K562 (cell line): ENCODE data around the gene SLC1A3. TPM values are rescaled to one million over a fixed set of nuclear protein-coding genes. Genes with fewer than 3 reads are reported as not detected.
A peak's percentile ranks its signal among the peaks of the same experiment; 100 is the strongest.

Experiments used
- ATAC-seq: fragments of 200-7000 bp; cut with Tn5 transposase; 3 replicates; pipeline ENCODE4 v1.9.1; 2020; ENCODE audit warnings: moderate library complexity
- BruUV-seq: library from RNA; stranded (reverse); fragments of 400-500 nt; replicated peaks from 2 replicates; lab custom pipeline; 2021; lab: Mats Ljungman, UMichigan
- CTCF ChIA-PET: fragments of 300-600 bp; formaldehyde crosslinking; extraction: SDS; loops from one replicate; lab custom pipeline; 2021; ENCODE audit warnings: low intra/inter-chr PET ratio; lab: Yijun Ruan, JAX
- POLR2A ChIA-PET: fragments of 300-600, 350-650 bp; sonication (Branson Sonifier 250); formaldehyde crosslinking; extraction: SDS; loops from one replicate; lab custom pipeline; 2021; ENCODE audit warnings: antibody characterized with exemption, inconsistent platforms; lab: Yijun Ruan, JAX
- DNase-seq, 4 experiments: peaks; one replicate each; pipeline versions ENCODE4 v3.0.0 to v3.0.0-alpha.2; 2011 to 2018; ENCODE audit warnings: low spot score in 3 of 4, mixed read lengths in 3 of 4; ENCODE audit errors: extremely low read depth in 1 of 4
- FAIRE-seq: peaks from 2 replicates; lab custom pipeline; 2011; peaks lifted over from hg19 to GRCh38; lab: Jason Lieb, UNC
- H2AFZ ChIP-seq: 2 replicates; pipeline ENCODE4 v1.6.0; 2011; ENCODE audit warnings: low read depth, low read length, control low read depth, inconsistent platforms
- H3K27ac ChIP-seq: fragments of 200-600 bp; 3 replicates; pipeline ENCODE4 v1.8.0; 2011; ENCODE audit warnings: low read depth, mild to moderate bottlenecking, control low read depth, inconsistent platforms, low read length, moderate library complexity, mixed read lengths; ENCODE audit errors: extremely low read depth
- H3K27me3 ChIP-seq, 2 experiments: fragments of 300-600 bp in 1 of 2; 2 replicates in 1 of 2; 3 replicates in 1 of 2; pipeline versions ENCODE4 v1.6.0 to v1.8.0; 2011; ENCODE audit warnings: inconsistent platforms in 2 of 2, low read length in 2 of 2, mild to moderate bottlenecking in 1 of 2, mixed read lengths in 1 of 2, moderate library complexity in 1 of 2; ENCODE audit not compliant: control insufficient read depth in 2 of 2, insufficient read depth in 2 of 2
- H3K36me3 ChIP-seq: fragments of 300-600 bp; 3 replicates; pipeline ENCODE4 v1.8.0; 2011; ENCODE audit warnings: mild to moderate bottlenecking, low read length, inconsistent platforms; ENCODE audit not compliant: control insufficient read depth, insufficient read depth
- H3K4me1 ChIP-seq, 2 experiments: fragments of 200-600 bp in 1 of 2; replicated peaks in 1 of 2; 2 replicates in 1 of 2; 3 replicates in 1 of 2; pipeline versions ENCODE4 v1.5.1 to v1.8.0; 2011; ENCODE audit warnings: inconsistent platforms in 2 of 2, low read length in 2 of 2, mild to moderate bottlenecking in 1 of 2, mixed read lengths in 1 of 2, moderate library complexity in 1 of 2; ENCODE audit not compliant: control insufficient read depth in 2 of 2, insufficient read depth in 2 of 2
- H3K4me2 ChIP-seq: 2 replicates; pipeline ENCODE4 v1.6.1; 2011; ENCODE audit warnings: low read length, control low read depth, inconsistent platforms, mixed read lengths; ENCODE audit not compliant: insufficient read depth
- H3K4me3 ChIP-seq: fragments of 200-600 bp; sonication (generic), shearing (Covaris generic); 2 replicates; pipeline ENCODE4 v1.5.1; 2016; ENCODE audit warnings: control low read depth, inconsistent platforms
- H3K79me2 ChIP-seq: fragments of 200-600 bp; 3 replicates; pipeline ENCODE4 v1.8.0; 2011; ENCODE audit warnings: low read length, inconsistent platforms; ENCODE audit not compliant: control insufficient read depth, insufficient read depth
- H3K9ac ChIP-seq, 2 experiments: 2 replicates each; pipeline versions ENCODE4 v1.6.0 to v1.6.1; 2011; ENCODE audit warnings: low read depth in 2 of 2, low read length in 2 of 2, control low read depth in 1 of 2, inconsistent platforms in 1 of 2, mild to moderate bottlenecking in 1 of 2, mixed read lengths in 1 of 2; ENCODE audit not compliant: insufficient read depth in 1 of 2
- H3K9me1 ChIP-seq: one replicate; pipeline ENCODE4 v1.6.0; 2011; ENCODE audit warnings: inconsistent platforms, mild to moderate bottlenecking, low read length, moderate library complexity; ENCODE audit not compliant: control insufficient read depth, insufficient read depth
- H3K9me3 ChIP-seq: replicated peaks from 2 replicates; pipeline ENCODE4 v1.5.1; 2011; ENCODE audit warnings: low read depth, low read length, inconsistent platforms; ENCODE audit not compliant: control insufficient read depth, insufficient read depth
- H4K20me1 ChIP-seq: replicated peaks from 2 replicates; pipeline ENCODE4 v1.6.1; 2011; ENCODE audit warnings: low read length, inconsistent platforms, mixed read lengths; ENCODE audit not compliant: control insufficient read depth, insufficient read depth
- BCLAF1 ChIP-seq, 2 experiments: fragments of 450-650 bp in 1 of 2; IDR thresholded peaks; 2 replicates each; pipeline ENCODE4 v1.6.1; 2011 to 2017; ENCODE audit warnings: low read depth in 2 of 2, antibody characterized with exemption in 1 of 2, borderline replicate concordance in 1 of 2, low read length in 1 of 2, mild to moderate bottlenecking in 1 of 2, mixed read lengths in 1 of 2; ENCODE audit not compliant: control insufficient read depth in 1 of 2
- CTCF ChIP-seq, 3 experiments: IDR thresholded peaks in 2 of 3; conservative IDR thresholded peaks in 1 of 3; 2 replicates each; pipeline ENCODE4 v1.5.1; 2011 to 2012; ENCODE audit warnings: low read length in 3 of 3, mild to moderate bottlenecking in 3 of 3, control low read depth in 2 of 3, improper control_type of control experiment in 1 of 3, inconsistent platforms in 1 of 3, low read depth in 1 of 3, mixed read lengths in 1 of 3, moderate library complexity in 1 of 3; ENCODE audit not compliant: insufficient read depth in 2 of 3
- CTCFL ChIP-seq: IDR thresholded peaks from 2 replicates; pipeline ENCODE4 v1.6.1; 2011; ENCODE audit warnings: borderline replicate concordance, low read depth, mild to moderate bottlenecking, moderate library complexity, low read length; ENCODE audit not compliant: insufficient read depth, poor library complexity, severe bottlenecking
- RAD21 ChIP-seq, 2 experiments: fragments of 250-450 bp in 1 of 2; fragments of 450-650 bp in 1 of 2; sonication (Bioruptor Pico) in 1 of 2; formaldehyde crosslinking in 1 of 2; IDR thresholded peaks in 1 of 2; conservative IDR thresholded peaks in 1 of 2; 2 replicates each; pipeline versions ENCODE4 v1.4.0 to v1.8.0; 2020 to 2022; ENCODE audit warnings: mild to moderate bottlenecking in 2 of 2, moderate library complexity in 1 of 2
- RBM25 ChIP-seq: fragments of 200-400 bp; formaldehyde crosslinking; IDR thresholded peaks from 2 replicates; pipeline ENCODE4 v1.6.1; 2018; ENCODE audit warnings: low read length, low read depth, moderate library complexity; ENCODE audit not compliant: severe bottlenecking
- RFX5 ChIP-seq: IDR thresholded peaks from 2 replicates; pipeline ENCODE4 v1.6.1; 2011; ENCODE audit warnings: low read depth, mild to moderate bottlenecking, improper control_type of control experiment, low read length
- ZNF143 ChIP-seq: sonication (generic); formaldehyde crosslinking; IDR thresholded peaks from 2 replicates; pipeline ENCODE4 v1.9.0; 2022; ENCODE audit warnings: mild to moderate bottlenecking, missing genetic modification reagents
- ZNF780A ChIP-seq: fragments of 250-450 bp; sonication (Bioruptor Pico); IDR thresholded peaks from 2 replicates; pipeline ENCODE4 v1.5.0; 2021; ENCODE audit warnings: mild to moderate bottlenecking
- WGBS: fragments of 100-300 bp; shearing (Covaris generic); methylation state at CpG from one replicate; pipeline ENCODE4 v1.1.6; 2016; ENCODE audit warnings: low coverage, mixed read lengths; ENCODE audit not compliant: insufficient coverage; ENCODE audit errors: missing lambda C conversion rate; 5-methylcytosine and 5-hydroxymethylcytosine counted together
- in situ Hi-C: fragments of 300-500 bp; cut with MboI; formaldehyde crosslinking; loops from 4 replicates; pipeline ENCODE4 v1.15.0; 2018; ENCODE audit warnings: inconsistent platforms, mixed read lengths
- intact Hi-C: fragments of 100-400 bp; cut with micrococcal nuclease; formaldehyde crosslinking; loops from 2 replicates; pipeline ENCODE4 v1.14.2; 2022
- polyA plus RNA-seq, 8 experiments: library from polyadenylated mRNA; depleted of rRNA in 4 of 8; stranded (reverse) in 5 of 8; unstranded in 3 of 8; fragments of >200 nt; fragmentation: Nextera tagmentation in 2 of 8; fragmentation: Illumina TruSeq in 1 of 8; extraction: Ambion mirVana in 2 of 8; extraction: Trizol in 1 of 8; gene quantifications; 2 replicates each; pipeline versions ENCODE4 v1.2.1 to v1.2.3, GENCODE V29; 2011 to 2014; ENCODE audit warnings: inconsistent platforms in 1 of 8, missing spikeins in 1 of 8
- total RNA-seq, 7 experiments: library from RNA; depleted of rRNA in 6 of 7; stranded (reverse); fragments of >200 nt in 6 of 7; fragmentation: Illumina TruSeq in 2 of 7; extraction: Trizol in 2 of 7; gene quantifications; 2 replicates each; pipeline versions ENCODE4 v1.2.1 to v1.2.3, GENCODE V29; 2011 to 2021; ENCODE audit warnings: low replicate concordance in 1 of 7

SLC1A3 gene
- total and polyA plus RNA-seq, 9 of the 15 experiments (the other 6 are each of a cell fraction or from before 2014, with no cell fraction given), result 0.13 TPM; not detected in 8

- no peaks in the 10 kb centered on the region for H3K36me3 ChIP-seq
- no peak for TF ChIP-seq RBM25
- TF ChIP-seq ZNF780A, result no peak
- no peak for TF ChIP-seq ZNF143 (CRISPR knock-in tag)
- TF ChIP-seq CTCF (IDR thresholded peaks at IDR 0.05 in 2 of 3, conservative IDR thresholded peaks at IDR 0.05 in 1 of 3; ENCODE audit: insufficient read depth in 2 of 3, low read depth in 1 of 3, low read length in 3 of 3), result peak; percentile 44 to 59 (median 57)
- TF ChIP-seq RFX5, result no peak
- no peak for TF ChIP-seq BCLAF1 (IDR thresholded peaks at IDR 0.05; ENCODE audit: borderline replicate concordance in 1 of 2, control insufficient read depth in 1 of 2, low read depth in 2 of 2, low read length in 1 of 2)
- TF ChIP-seq RAD21 (CRISPR knock-in tag; conservative IDR thresholded peaks at IDR 0.05 in 1 of 2, IDR thresholded peaks at IDR 0.05 in 1 of 2), result peak; percentile 11 to 27; a peak in 2 of 4 replicates
- TF ChIP-seq CTCFL, result peak; percentile 25
- 5% methylated on average over 6 of the region's 6 CpGs for WGBS
- H3K27me3 ChIP-seq, result peaks cover 11 to 41% of the 10 kb centered on the region in 2 experiments; a peak in 4 of 5 replicates
- no peaks in the 10 kb centered on the region for H3K9me1 ChIP-seq
- no TSS peak for BruUV-seq
- ChIA-PET POLR2A (interaction anchor here (1.3 kb wide), 1 partner anchor 10 kb away, joined by 4 read pairs; no protein-coding TSS in a partner anchor), CTCF (interaction anchor here (0.6 kb wide), 2 partner anchors 182 to 803 kb away, joined by 3 to 4 read pairs; no protein-coding TSS in a partner anchor)
- H3K9ac ChIP-seq, result no peak overlapping the region
- in situ Hi-C loops (no loop called here), intact Hi-C loops (no loop called here)
- no peaks in the 10 kb centered on the region; the same call in 1 of the 2 replicates for H4K20me1 ChIP-seq
- ATAC-seq (peak; percentile 42; the same call in 1 of the 3 replicates), FAIRE-seq (no peak), DNase-seq (peak; percentile 28 to 43 (median 32))
- H3K4me1 ChIP-seq, result peaks cover 0 to 13% of the 10 kb centered on the region in 2 experiments; a peak in 2 of 5 replicates
- no peak overlapping the region for H2AFZ ChIP-seq
- H3K27ac ChIP-seq, result no peak overlapping the region
- H3K79me2 ChIP-seq, result no peaks in the 10 kb centered on the region
- H3K4me2 ChIP-seq, result no peak overlapping the region
- no peak overlapping the region for H3K4me3 ChIP-seq
- no peaks in the 10 kb centered on the region for H3K9me3 ChIP-seq
Observed at GRCh38 chr5:36688722-36689121, 82.3 kb downstream of the SLC1A3 start.
